Measurements from ENCODE around the gene SKI.

Gene SKI

GRCh38 chr1:2304921-2305681, 77.0 kb downstream of the SKI start:
- peak in 27 of 56 donors; percentile 14 to 80 (median 51) for DNase-seq

- no peak for DNase-seq
These were observed 78.2 kb downstream of the SKI start for GRCh38 chr1:2306151-2306978.

GRCh38 chr1:2307064-2307605, 79.0 kb downstream of the SKI start:
- DNase-seq: no peak

- no peak for DNase-seq
These were observed 79.9 kb downstream of the SKI start for GRCh38 chr1:2307972-2308371.

GRCh38 chr1:2308844-2309243, 80.7 kb downstream of the SKI start:
- DNase-seq: no peak

- peak in 11 of 56 donors; percentile 17 to 51 (median 32) for DNase-seq
These were observed 82.4 kb downstream of the SKI start for GRCh38 chr1:2310332-2311183.

- DNase-seq: peak in 7 of 56 donors; percentile 15 to 56 (median 32)
These were observed 83.3 kb downstream of the SKI start for GRCh38 chr1:2311184-2312032.

- no peak for DNase-seq
These were observed 84.0 kb downstream of the SKI start for GRCh38 chr1:2312160-2312514.

GRCh38 chr1:2312515-2313301, 84.6 kb downstream of the SKI start:
- peak in 16 of 56 donors; percentile 5 to 73 (median 48) for DNase-seq

GRCh38 chr1:2313651-2314261, 85.6 kb downstream of the SKI start:
- DNase-seq: no peak

GRCh38 chr1:2314273-2314802, 86.2 kb downstream of the SKI start:
- DNase-seq: peak in 2 of 56 donors; percentile 3 to 37

GRCh38 chr1:2314803-2315673, 86.9 kb downstream of the SKI start:
- DNase-seq: peak in 6 of 56 donors; percentile 7 to 34 (median 19)

- no peak for DNase-seq
These were observed 87.7 kb downstream of the SKI start for GRCh38 chr1:2315674-2316450.

GRCh38 chr1:2316451-2316961, 88.4 kb downstream of the SKI start:
- no peak for DNase-seq

- no peak for DNase-seq
These were observed 89.3 kb downstream of the SKI start for GRCh38 chr1:2317230-2318065.
